ENCODE data around the gene PPIAL4G.
"Not testable (repeated sequence)": the region's sequence is repeated elsewhere in the genome, so short reads cannot be mapped to it uniquely, and the experiment has no call there.

Gene PPIAL4G

DNA sequence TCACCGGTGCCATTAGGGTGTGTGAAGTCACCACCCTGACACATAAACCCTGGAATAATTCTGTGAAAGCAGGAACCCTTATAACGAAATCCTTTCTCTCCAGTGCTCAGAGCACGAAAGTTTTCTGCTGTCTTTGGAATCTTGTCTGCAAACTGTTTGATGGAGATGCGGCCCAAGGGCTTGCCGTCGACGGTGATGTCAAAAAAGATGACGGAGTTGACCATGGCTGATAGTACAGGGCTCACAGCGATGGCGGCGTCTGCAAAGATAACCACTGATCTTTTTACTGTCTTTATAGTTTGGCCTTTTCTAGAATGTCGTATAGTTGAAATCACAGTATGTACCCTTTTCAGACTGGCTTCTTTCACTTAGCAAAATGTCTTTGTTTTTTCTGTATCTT lies at the start of gene PPIAL4G:
PPIAL4G (minus strand) TSS at position 274 of the 400 bp plus-strand sequence; CDS start at position 224, 50 bp downstream.
- not testable (repeated sequence) for DNase-seq

DNA sequence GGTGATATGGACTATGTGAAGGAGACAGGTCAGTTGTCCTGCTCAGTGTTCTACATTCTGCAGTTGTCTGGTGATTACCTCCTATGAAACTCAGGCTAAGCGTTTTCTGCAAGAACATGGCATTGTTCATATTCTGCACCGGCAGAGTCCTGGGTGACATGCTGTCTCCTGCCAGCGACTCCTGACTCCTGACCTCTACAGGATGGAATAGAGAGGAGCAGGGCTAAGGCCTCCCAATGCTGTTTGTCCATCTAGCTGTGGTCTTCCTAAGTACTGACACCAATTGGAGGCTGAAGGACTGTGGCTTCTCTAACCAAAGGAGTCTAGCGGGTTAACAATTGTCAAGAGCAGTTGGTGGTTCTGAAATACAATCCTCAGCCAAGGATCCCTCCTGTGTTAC lies 49.1 kb upstream of the PPIAL4G start:
- not testable (repeated sequence) for DNase-seq

DNA sequence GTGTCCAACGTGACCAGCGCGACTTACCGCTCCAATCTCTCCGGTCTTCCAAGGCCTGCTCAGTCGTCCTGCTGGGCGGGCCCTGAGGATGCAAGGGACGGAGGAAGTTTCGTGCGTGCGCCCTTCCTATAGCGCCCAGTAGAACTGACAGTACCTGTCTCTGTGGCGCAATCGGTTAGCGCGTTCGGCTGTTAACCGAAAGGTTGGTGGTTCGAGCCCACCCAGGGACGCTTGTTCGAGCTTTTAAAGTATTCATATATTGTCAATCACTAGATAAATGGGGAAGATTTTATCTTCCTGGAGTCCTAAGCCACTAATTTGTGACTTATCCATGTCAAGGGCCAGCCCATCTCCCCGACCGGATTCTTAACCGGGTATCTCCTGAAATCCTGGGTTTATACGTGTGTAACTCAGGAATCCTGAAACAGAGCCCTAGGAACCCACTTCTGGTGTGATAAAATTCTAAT lies 46.0 kb upstream of the PPIAL4G start:
- DNase-seq: peak; percentile 2

DNA sequence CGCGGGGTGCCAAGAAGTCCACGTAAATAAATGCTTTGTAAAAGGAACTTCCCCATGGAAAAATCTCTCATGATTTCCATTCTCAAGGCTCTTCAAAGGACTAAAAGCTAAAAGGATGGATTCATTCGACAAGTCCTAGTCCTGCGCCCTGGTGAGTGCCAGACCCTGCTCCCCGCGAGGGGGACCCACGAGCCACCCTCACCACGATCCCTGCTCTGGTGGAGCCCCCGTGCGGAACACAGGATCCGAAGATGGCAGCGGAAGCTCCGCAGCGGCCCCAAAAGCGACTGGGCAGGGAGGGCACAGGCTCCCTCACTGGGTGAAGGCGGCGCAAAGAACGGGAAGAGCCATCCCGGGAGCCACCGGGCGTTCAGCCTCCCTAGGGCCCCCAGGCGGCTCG lies 45.5 kb upstream of the PPIAL4G start:
- not testable (repeated sequence) for DNase-seq

DNA sequence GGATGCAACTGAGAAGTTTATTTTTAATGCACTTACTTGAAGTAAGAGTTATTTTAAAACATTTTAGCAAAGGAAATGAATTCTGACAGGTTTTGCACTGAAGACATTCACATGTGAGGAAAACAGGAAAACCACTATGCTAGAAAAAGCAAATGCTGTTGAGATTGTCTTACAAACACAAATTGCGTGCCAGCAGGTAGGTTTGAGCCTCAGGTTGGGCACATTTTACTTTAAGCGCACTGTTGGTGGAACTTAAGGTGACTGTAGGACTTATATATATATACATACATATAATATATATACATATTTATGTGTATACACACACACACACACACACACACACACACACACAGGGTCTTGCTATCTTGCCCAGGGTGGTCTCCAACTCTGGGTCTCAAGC lies 43.5 kb upstream of the PPIAL4G start:
- not testable (repeated sequence) for DNase-seq

DNA sequence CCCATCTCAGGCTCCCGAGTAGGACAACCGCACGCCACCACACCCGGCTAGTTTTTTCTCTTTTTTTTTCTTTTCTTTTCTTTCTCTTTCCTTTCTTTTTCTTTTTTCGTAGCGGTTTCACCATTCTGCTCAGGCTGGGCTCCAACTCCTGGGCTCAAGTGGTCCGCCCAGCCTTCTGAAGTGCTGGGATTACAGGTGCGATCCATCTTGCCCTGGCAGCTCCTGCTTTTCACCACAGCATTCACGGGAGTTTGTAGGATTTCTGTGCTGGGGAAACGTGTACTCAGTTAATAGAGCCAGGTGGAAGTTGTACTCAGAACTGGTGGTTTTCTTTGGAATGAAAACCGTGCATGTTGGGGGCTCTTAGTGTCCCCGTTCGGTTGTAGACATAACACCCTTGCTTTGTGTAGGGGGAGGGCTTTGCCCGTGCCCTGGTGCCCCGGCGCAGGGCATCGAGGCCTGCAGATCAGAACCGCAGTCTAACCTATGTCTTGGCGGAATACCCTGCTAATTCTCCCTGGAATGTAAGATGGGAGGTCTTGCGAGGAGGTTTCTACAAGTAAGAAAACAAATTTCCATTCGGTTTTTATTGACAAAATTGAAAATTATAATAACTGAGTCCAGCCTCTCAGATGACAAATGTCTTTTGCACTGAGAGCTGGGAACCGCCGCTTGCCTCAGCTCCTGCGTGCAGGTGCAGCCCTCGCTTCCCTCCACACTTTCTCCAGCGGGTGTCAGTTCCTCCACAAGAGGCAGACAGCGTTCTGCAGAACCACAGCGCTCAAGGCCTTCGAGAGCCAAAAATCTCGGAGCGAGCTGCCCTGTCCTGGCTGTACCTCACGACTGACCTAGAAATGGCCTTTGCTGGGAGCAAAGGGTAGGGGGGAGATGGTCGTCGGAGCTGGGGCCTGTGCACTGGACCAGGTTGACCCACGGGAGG lies 40.4 kb upstream of the PPIAL4G start:
- not testable (repeated sequence) for DNase-seq

DNA sequence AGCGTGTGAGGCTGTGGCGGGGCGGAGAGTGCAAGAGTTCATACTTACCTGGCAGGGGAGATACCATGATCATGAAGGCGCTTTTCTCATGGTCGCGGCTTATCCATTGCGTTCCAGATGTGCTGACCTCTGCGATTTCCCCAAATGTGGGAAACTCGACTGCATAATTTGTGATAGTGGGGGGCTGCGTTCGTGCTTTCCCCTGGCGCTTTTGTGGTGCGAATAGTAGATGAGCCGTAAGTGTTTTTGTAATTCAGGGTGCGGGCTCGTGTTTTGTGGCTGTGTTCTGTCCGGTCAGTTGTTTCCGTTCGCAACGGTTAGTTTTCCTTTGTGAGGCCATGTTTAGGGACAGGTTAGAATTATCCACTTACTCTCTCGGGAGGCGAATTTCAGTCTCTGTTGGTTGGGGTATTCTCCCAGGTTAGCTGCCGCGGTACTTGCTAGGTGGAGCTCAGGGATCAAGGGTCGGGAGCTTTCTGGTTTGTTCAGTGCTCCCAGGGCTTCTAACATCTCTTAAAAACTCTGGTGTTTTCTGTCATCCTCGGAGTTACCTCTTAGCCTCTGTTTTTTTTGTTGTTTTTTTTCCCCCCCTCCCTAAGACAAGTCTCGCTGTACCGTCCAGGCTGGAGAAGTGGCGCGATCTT lies 39.6 kb upstream of the PPIAL4G start:
- DNase-seq: peak; percentile 99

DNA sequence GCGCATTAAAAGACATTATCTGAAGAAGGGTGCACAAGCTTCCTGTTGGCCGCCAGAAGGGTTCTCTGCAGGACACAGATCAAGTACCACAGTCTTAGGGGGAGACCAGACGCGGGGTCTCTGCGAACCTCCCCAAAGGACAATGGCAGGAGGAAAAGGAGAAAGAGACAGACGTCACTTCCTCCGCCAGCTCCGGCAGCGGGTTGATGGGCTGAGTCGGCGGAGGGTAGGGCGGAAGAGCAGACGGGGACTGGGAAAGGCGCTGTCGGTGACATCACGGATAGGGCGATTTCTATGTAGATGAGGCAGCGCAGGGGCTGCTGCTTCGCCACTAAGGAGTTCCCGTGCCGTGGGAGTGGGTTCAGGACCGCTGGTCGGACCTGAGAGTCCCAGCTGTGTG lies 39.0 kb upstream of the PPIAL4G start:
- peak; percentile 77 for DNase-seq

DNA sequence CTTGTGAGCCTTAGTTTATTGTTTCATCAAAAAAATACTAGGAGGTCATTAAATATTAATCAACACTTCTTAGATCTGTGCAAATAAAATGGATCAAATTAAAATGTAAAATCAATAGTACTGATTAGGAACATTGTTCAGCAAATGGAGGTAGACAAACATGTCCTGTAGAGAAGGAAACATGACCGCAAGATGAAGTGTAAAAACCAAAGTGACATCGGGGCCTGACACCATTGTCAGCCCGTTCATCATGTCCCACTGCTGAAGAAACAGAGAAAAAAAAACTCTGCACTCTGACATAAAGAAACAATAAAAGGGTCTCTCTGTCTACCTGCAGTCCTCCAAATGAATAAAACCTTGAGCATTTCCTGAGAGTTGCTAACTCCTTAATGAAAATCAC lies 31.2 kb upstream of the PPIAL4G start:
- DNase-seq: not testable (repeated sequence)

DNA sequence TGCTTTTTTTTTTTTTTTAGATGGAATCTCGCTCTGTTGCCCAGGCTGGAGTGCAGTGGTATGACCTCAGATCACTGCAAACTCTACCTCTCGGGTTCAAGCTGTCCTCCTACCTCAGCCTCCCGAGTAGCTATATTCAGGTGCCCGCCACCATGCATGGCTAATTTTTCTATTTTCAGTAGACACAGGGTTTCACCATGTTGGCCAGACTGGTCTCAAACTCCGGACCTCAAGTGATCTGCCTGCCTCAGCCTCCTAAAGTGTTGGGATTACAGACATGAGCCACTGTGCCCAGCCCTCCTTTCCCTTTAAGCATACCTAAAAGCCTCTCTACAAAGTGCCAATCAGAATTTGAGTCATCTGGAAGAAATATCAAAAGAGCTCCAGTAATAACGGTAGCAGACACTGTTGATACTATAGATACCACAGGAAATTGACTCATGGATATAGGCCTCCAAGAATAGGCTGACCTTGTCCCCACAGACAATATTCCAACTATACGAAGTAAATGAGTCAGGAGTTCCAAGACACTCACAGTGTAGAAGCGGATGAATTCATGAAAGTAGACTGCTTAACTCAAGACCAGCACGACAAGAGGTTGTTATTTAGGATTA lies 29.6 kb upstream of the PPIAL4G start:
- DNase-seq: not testable (repeated sequence)

DNA sequence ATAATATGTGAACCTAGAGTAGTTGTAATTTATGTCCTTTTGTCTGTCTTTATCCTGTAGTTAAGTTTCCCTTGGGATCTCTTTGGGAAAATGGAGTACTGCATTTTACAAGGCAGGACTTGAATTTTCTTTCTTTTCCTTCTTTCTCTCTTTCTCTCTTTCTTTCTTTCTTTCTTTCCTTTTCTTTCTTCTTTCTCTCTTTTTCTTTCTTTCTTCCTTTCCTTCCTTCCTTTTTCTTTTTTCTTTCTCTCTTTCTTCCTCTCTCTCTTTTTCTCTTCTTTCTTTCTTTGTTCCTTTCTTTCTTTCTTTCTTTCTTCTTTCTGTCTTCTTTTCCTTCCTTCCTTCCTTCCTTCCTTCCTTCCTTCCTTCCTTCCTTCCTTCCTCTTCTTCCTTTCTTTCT lies 10.8 kb upstream of the PPIAL4G start:
- DNase-seq: not testable (repeated sequence)

DNA sequence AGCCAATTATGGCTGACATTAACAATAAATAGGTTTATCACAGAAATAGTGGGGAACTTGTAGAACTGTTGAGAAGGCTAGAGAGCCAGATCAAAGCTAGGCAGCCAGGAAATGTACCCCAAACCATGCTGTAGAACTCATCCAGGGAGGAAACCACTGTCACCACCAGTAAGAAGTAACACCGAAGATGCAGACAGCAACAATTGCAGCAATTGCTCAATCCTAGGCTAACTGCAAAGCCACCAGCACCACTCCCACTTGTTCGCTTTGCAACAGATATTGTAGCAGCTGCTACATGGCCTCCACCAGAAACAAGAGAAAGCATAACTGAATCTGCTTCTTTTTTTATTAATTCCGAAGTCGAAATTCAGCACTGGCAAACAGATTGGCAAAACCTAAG lies 2.0 kb downstream of the PPIAL4G start:
- not testable (repeated sequence) for DNase-seq

DNA sequence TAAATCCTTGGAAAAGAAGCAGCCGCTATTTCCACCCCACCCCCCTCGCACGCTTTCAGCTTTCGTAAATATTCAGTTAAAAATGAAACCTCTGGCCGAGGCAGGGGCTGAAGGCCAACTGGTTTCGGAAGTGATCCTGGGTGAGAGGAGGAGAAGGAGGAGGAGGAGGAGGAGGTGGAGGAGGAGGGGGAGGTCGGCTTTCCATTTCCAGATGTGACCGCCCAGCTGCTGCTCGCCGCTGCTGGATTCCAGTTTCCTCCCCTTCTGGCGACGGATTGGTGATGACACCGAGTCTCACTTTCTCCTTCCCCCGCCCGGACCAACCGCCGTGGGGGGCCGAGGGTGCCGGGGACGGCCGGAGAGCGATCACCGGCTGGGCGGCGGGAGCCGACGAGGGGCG lies 23.4 kb downstream of the PPIAL4G start:
- not testable (repeated sequence) for DNase-seq

DNA sequence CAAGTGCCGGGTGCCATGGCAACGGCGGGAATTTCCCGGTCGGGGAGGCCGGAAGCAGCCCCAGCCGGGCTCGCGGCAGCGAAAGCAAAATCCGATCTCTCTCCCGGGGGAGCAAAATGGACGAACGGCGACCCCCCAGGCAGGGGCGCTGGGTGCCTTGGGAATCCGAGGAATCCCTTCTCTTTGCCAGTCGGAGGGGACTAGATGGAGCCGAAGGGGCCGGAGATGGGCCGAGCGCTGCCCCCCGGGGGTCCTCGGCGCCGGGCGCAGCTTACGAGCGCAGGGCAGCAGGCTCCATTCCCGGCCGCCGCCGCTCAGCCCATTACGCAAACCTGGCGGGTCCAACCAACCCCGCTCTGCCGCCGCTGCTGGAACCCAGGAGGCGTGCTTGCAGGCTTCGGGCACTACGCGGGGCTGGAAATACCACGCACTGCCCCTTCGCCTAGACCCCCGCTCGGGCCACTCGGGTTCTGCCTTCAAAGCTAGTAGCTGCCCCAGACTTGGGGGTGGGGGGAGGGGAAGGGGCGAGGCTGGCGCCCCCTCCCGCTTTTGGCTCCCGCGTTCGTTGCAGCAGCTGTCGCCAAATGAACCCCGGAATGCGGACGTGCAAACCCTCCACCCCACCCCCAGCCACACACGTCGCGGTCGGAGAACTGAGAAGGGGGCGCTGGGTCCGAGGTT lies 24.1 kb downstream of the PPIAL4G start:
- not testable (repeated sequence) for DNase-seq

DNA sequence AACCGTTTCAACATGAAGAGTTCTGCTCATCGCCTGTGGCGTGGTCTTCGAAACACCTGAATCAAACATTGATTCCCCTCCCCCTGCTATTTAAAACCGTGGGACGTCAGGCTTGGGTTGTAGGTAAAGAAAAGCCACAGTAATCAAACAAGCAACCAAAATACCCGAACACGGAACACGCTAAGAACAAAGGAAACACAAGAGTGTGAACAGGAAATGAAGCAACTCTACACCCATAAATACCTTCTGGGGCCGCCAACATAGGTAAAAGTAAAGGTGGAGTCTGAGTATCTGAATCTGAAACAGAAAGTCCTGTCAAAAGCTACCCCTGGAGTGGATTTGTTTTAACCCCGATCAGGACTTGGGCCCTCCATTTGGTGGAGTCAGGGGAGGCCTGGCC lies 24.7 kb downstream of the PPIAL4G start:
- not testable (repeated sequence) for DNase-seq

DNA sequence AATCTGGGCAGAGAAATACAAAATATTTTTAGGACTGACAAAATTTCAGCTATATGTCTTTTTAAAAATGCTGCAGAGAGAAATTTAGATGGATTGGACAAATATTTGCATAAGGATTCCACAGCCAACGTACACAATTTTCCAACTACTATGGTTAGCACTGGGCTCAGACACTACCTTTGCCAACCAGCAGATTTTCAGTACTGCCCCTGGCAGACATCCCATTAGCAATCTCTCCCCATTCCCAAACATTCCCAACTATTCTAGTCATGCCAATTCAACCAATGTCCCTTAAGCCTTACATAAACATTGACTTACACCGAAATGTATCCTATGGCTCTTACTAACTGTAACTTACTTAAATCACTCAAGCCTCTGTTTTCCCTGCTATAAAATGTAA lies 30.3 kb downstream of the PPIAL4G start:
- not testable (repeated sequence) for DNase-seq

DNA sequence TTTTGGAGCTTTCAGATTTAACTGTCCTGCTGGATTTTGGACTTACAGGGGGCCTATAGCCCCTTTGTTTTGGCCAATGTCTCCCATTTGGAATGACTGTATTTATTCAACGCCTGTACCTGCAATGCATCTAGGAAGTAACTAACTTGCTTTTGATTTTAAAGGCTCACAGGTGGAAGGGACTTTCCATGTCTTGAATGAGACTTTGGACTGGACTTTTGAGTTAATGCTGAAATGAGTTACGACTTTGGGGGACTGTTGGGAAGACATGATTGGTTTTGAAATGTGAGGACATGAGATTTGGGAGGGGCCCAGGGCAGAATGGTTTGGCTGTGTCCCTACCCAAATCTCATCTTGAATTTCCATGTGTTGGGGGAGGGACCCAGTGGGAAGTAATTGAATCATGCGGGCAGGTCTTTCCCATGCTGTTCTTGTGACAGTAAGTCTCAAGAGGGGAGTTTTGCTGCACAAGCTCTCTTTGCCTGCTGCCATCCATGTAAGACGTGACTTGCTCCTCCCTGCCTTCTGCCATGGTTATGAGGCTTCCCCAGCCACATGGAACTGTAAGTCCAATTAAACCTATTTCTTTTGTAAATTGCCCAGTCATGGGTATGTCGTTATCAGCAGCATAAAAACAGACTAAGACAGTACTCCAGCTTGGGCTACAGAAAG lies 43.3 kb downstream of the PPIAL4G start:
- not testable (repeated sequence) for DNase-seq

DNA sequence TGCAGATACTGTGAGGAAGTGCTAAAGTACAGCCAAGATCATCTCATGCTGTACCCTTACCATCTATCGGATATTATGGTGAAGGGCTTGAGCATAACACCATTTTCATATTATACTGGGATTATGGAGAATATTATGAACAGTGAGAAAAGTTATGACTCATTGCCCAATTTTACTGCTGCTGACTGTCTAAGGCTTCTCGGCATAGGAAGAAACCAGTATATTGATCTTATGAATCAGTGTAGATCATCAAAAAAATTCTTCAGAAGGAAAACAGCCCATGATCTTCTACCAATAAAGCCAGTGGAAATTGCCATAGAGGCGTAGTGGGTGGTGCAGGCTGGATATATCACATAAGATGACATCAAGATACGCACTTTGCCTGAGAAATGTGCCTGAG lies 47.7 kb downstream of the PPIAL4G start:
- no peak for DNase-seq

DNA sequence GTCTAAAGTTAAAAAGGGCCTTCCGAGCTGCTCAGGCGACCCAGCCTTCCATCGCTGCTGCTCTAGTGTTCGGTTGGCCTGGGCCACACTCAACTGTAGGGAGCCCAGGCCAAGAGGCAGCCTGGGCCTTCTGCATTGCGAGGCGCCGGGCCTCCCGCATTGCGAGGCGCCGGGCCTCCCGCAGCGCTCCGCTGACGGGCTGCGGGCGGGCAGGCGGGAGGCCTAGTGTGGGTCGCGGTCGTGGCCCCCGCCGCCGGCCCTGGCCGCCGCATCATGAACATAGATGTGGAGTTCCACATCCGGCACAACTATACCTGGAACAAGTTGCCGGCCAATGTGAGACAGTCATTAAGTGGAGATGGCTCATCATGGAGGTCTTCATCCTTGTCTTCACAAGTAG lies 48.3 kb downstream of the PPIAL4G start:
- no peak for DNase-seq

DNA sequence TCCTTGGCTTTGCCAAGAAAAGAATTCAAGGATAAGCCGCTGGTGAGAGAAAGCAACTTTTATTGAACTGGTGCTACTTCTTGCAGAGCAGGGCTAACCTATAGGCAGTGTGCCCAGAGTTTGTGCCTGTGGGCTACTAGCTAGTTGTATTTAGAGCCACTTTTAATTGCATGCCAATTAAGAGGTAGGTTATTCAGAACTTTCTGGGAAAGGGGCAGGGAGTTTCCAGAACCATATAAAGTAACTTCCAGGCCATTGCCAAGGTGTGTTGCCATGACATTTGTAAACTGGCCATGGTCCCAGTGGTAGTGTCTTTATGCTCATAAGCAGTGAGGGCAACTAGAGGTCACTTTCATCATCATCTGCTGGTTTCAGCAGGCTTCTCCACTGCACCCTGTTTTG lies 50.2 kb downstream of the PPIAL4G start:
- DNase-seq: not testable (repeated sequence)

All from DMS79 treated with DMSO at 0.1 percent for 48 hours (cell line).